RWPE1 (cell line): ENCODE data around the gene PIK3R3.

Source experiments
- CTCF ChIA-PET: fragments of 350-600 bp; sonication (Branson Sonifier 250); formaldehyde crosslinking; extraction: SDS; loops from one replicate; lab custom pipeline; 2021; lab: Yijun Ruan, JAX
- POLR2A ChIA-PET: fragments of 400-600 bp; formaldehyde crosslinking; extraction: SDS; loops from one replicate; lab custom pipeline; 2020; ENCODE audit warnings: antibody characterized with exemption; ENCODE audit not compliant: low non-redundant PET; lab: Yijun Ruan, JAX
- DNase-seq: peaks from one replicate; pipeline ENCODE4 v3.0.0; 2012; ENCODE audit warnings: low spot score
- H3K27ac ChIP-seq: fragments of 450-650 bp; 2 replicates; pipeline ENCODE4 v1.5.1; 2017
- CTCF ChIP-seq: fragments of 450-650 bp; conservative IDR thresholded peaks from 2 replicates; pipeline ENCODE4 v1.5.1; 2017; ENCODE audit warnings: low read depth, mild to moderate bottlenecking

PIK3R3 gene

GRCh38 chr1:46158312-46159281, 26.2 kb upstream of the PIK3R3 start:
- POLR2A ChIA-PET = no interaction called here
- DNase-seq = no peak
- no peak overlapping the region for H3K27ac ChIP-seq
- CTCF ChIA-PET = interaction anchor here (0.6 kb wide), 1 partner anchor 36 kb away, joined by 5 read pairs; no protein-coding TSS in a partner anchor
- no peak for TF ChIP-seq CTCF

- no peak overlapping the region for H3K27ac ChIP-seq
- ChIA-PET CTCF (interaction anchor here (0.6 kb wide), 1 partner anchor 35 kb away, joined by 5 read pairs; no protein-coding TSS in a partner anchor), POLR2A (no interaction called here)
- DNase-seq = no peak
- TF ChIP-seq CTCF = no peak
Observed at GRCh38 chr1:46157916-46158311, 25.5 kb upstream of the PIK3R3 start.

- no peak for DNase-seq
- POLR2A ChIA-PET = no interaction called here
- CTCF ChIA-PET = no interaction called here
- no peak for TF ChIP-seq CTCF
- H3K27ac ChIP-seq = no peak overlapping the region
Observed at GRCh38 chr1:46153732-46154131, 21.3 kb upstream of the PIK3R3 start.

GRCh38 chr1:46153228-46153627, 20.8 kb upstream of the PIK3R3 start:
- CTCF ChIA-PET = interaction anchor here (0.7 kb wide), 1 partner anchor 27 kb away, joined by 3 read pairs; no protein-coding TSS in a partner anchor
- POLR2A ChIA-PET = no interaction called here

GRCh38 chr1:46152016-46152415, 19.6 kb upstream of the PIK3R3 start:
- no peak for TF ChIP-seq CTCF
- H3K27ac ChIP-seq = no peak overlapping the region
- CTCF ChIA-PET = interaction anchor here (0.6 kb wide), 1 partner anchor 13 kb away, joined by 4 read pairs; no protein-coding TSS in a partner anchor
- no peak for DNase-seq
- POLR2A ChIA-PET = no interaction called here

More at GRCh38 chr1:46153228-46153627, 20.8 kb upstream of the PIK3R3 start:
- no peak overlapping the region for H3K27ac ChIP-seq
- DNase-seq = no peak
- no peak for TF ChIP-seq CTCF

GRCh38 chr1:46150085-46150484, 17.7 kb upstream of the PIK3R3 start:
- CTCF ChIA-PET = interaction anchor here (0.6 kb wide), 1 partner anchor 10 kb away, joined by 3 read pairs; no protein-coding TSS in a partner anchor
- POLR2A ChIA-PET = no interaction called here
- DNase-seq = no peak
- TF ChIP-seq CTCF = no peak
- no peak overlapping the region for H3K27ac ChIP-seq
